ENCODE results near the gene MICAL3.
"Not testable (repeated sequence)": the region's sequence is repeated elsewhere in the genome, so short reads cannot be mapped to it uniquely, and the experiment has no call there.

The MICAL3 gene

DNA sequence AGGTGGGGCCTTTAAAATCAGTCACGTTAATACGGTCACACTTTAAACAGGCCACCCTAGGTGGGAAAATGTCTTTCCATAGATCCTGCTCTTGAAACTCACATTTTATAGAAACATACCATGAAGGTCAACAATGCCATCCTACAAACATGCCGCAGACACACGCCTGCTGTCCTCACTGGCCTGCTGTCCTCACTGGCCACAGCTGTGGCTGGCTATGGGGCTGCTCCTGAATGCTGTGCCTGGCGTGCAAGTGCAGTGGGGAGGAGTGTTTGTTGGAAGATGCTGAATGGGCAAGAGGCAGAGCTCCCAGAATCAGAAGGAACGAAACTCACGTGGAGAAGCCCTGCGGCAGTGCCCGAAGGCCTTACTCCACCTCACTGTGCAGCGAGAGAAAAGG lies 143.9 kb downstream of the MICAL3 start:
- no peak for TF ChIP-seq CTCF (IDR thresholded peaks at IDR 0.05; ENCODE audit: low read depth, low read length, missing control alignments)
- H3K4me3 ChIP-seq (replicated peaks; ENCODE audit: low read depth, low read length) = no peak overlapping the region
- DNase-seq (ENCODE audit: extremely low read depth, low read depth) = no peak

GRCh38 chr22:17880020-17880419 lies 144.3 kb downstream of the MICAL3 start:
- no peak for DNase-seq (ENCODE audit: extremely low read depth, low read depth)
- no peak for TF ChIP-seq CTCF (IDR thresholded peaks at IDR 0.05; ENCODE audit: low read depth, low read length, missing control alignments)
- no peak overlapping the region for H3K4me3 ChIP-seq (replicated peaks; ENCODE audit: low read depth, low read length)

DNA sequence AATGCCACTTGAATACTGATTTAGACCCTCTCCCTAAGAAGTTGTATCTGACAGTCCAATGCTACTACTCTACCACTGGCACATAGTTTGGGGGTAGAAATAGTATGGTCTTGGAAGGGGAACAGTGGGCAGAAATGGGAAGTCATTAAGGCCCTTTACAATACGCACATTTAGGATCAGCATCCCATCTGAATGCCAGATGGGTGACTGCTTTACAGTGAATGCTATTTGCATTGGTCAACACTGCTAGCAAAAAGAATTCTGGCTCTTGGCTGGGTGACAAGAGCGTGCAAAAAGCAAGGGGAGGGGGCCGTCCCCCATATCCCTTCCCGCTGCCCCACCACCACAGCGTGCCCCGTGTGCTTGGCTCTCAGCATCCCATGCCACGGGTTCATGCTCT lies 145.4 kb downstream of the MICAL3 start:
- TF ChIP-seq CTCF (IDR thresholded peaks at IDR 0.05; ENCODE audit: low read depth, low read length, missing control alignments) = no peak
- DNase-seq (ENCODE audit: extremely low read depth, low read depth) = peak; percentile 48
- no peak overlapping the region for H3K4me3 ChIP-seq (replicated peaks; ENCODE audit: low read depth, low read length)

DNA sequence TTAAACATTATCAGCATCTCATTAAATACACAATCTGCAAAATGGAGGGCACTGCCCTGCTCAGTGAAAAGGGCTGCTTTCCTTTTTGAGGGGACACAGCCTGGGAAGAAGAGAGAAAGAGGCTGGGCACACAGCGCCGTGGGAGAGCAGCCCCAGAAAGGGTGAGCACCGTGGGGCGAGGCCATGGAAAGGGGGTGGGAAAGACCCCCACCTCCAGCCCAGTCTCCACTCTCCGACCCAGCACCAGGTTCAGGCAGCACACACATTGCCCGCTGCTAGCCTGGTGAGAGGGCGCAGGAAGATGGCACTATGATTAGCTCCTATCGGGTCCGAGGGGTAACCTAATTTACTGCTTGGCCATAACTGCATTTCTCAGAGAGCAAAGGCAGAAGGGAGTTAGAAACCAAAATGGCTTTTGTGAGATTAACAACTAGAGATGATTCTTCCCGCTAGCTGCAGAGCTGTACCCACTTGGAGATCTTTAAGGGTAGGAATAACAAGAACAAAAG lies 146.1 kb downstream of the MICAL3 start:
- H3K4me3 ChIP-seq (replicated peaks; ENCODE audit: low read depth, low read length) = no peak overlapping the region
- no peak for DNase-seq (ENCODE audit: extremely low read depth, low read depth)
- no peak for TF ChIP-seq CTCF (IDR thresholded peaks at IDR 0.05; ENCODE audit: low read depth, low read length, missing control alignments)

DNA sequence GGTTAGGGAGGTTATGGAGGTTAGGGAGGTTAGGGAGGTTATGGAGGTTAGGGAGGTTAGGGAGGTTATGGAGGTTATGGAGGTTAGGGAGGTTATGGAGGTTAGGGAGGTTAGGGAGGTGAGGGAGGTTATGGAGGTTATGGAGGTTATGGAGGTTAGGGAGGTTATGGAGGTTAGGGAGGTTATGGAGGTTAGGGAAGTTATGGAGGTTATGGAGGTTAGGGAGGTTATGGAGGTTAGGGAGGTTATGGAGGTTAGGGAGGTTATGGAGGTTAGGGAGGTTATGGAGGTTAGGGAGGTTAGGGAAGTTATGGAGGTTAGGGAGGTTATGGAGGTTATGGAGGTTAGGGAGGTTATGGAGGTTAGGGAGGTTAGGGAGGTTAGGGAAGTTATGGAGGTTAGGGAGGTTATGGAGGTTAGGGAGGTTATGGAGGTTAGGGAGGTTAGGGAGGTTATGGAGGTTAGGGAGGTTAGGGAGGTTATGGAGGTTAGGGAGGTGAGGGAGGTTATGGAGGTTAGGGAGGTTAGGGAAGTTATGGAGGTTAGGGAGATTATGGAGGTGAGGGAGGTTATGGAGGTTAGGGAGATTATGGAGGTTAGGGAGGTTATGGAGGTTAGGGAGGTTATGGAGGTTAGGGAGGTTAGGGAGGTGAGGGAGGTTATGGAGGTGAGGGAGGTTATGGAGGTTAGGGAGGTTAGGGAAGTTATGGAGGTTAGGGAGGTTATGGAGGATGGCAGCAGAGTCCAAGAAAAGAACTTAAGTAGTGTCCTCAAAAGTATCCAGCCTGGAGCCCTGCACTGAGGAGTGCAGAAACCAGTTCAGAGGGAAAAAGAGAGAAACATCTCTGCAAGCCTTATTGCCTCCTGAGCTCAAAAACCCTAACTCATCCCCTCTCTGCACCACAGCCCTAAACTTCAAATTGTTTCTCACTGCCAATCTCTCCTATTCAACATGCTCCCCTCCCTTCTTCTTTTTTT lies 147.2 kb downstream of the MICAL3 start:
- DNase-seq (ENCODE audit: extremely low read depth, low read depth); H3K4me3 ChIP-seq (replicated peaks; ENCODE audit: low read depth, low read length): not testable (repeated sequence)

DNA sequence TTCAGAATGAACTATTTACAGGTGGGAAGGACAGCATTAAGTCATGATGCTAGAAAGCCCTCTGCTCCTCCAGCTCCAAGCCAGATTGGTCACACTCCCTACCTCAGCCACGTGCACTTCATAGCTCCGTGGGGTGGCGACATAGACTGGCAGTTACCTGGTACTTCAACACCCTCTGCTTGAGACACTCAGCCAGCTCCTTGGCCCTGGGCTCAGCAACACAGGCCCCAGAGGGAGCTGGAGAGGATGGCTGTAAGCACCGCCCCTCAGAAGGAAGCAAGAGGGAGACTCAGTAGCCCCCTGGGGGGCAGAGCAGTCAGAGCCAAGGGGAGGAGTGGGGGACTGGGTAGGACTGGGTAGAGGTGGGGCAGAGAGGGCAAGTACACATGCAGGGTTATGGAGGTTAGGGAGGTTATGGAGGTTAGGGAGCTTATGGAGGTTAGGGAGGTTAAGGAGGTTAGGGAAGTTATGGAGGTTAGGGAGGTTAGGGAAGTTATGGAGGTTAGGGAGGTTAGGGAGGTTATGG lies 148.0 kb downstream of the MICAL3 start:
- TF ChIP-seq CTCF (IDR thresholded peaks at IDR 0.05; ENCODE audit: low read depth, low read length, missing control alignments) = no peak
- H3K4me3 ChIP-seq (replicated peaks; ENCODE audit: low read depth, low read length) = no peak overlapping the region
- DNase-seq (ENCODE audit: extremely low read depth, low read depth) = no peak

DNA sequence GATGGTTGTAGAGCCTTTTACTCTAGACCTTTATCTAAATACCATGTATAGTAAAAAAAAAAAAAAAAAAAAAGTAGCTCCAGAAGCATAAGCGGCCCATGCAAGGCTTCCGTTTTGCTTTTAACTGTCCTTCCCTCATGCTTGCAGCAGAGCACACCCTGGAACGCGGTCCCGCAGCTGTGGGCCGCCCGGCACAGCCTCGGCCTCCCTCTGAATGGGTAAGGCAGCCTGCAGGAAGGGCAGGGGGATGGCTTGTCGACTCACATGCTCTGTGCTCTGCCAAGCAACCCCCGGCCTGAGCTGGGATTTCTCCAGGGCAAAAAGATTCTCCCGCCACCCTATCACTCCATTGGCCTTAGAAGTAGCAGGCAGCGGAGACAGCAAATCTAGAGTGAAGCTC lies 148.7 kb downstream of the MICAL3 start:
- DNase-seq (ENCODE audit: extremely low read depth, low read depth) = no peak
- TF ChIP-seq CTCF (IDR thresholded peaks at IDR 0.05; ENCODE audit: low read depth, low read length, missing control alignments) = no peak
- H3K4me3 ChIP-seq (replicated peaks; ENCODE audit: low read depth, low read length) = no peak overlapping the region

All from HFF-Myc (cell line).